UCSD-AML1 (cell line): ENCODE results near the gene OR51I2.

Experiments used
- DNase-seq: peaks from one replicate; lab custom pipeline; 2025; ENCODE audit not compliant: unreplicated experiment; lab: John Stamatoyannopoulos, UW

The OR51I2 gene

DNA sequence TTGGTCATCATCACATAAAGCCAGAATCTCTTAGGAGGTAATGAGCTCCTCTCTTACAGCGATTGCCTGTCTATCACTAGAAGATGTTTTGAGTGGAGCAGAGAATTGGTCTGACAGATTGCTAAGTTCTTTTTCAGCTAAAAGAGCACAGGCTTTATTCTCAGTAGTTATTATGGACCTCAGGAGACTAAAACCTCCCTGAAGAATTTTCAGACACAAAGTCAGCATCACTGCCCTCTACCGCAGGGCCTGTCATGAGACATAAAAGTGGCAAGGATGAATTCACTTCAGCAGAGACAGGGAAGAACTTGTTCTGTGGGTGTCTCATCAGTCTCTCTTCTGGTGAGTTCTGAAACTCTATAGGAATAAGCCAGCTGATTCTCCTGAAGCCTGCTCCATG, at the start of gene OR51I2:
TSS of gene OR51I2 (plus strand) at position 301 of the 400 bp plus-strand sequence. CDS start 4,166 bp downstream, outside the sequence.
- DNase-seq, result no peak

- no peak for DNase-seq
Observed at GRCh38 chr11:5405173-5405572, 44.0 kb upstream of the OR51I2 start.

GRCh38 chr11:5420993-5421392, 28.1 kb upstream of the OR51I2 start:
- no peak for DNase-seq

DNA sequence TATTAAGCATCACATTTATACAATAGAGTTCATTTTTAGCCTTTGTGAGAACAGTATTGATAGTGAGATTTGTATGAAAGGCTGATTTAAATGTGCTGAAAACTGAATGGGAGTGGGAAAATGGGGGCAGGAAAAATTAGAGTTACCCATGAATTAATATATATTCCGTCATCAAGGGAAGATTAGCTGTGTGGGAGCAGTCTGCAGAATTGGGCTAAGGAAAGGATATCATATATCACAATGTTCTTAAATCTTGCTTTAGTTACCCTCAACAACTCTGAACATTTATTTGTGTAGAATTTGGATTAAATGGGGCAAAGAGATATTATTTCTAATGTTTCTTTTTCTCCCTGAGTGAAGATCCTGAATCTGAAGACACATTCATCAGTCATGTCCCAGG, 27.3 kb upstream of the OR51I2 start, which contains the start of gene OR51Q1:
TSS of gene OR51Q1 (plus strand) at position 301 of the 400 bp plus-strand sequence. CDS start at position 391, 90 bp downstream.
- no peak for DNase-seq

DNA sequence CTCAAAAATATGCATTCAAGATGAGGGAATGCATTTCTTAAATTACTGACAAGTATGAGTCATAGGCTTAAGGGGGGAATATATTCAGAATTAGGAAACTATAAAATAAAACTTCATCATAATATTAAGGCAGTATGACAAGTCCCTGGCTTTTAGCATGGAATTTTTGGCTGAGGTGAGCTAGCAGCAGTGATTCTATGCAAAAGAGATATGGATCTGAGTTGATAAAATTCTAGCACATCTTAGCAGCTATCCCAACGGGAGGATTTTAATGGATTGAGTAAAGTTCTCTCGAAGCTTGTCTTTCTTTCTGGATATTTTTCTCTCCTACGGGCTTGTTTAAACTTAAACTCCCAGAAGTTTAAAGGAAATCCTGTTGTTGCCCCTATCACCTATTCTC, 26.0 kb upstream of the OR51I2 start:
- no peak for DNase-seq

- no peak for DNase-seq
Observed at GRCh38 chr11:5441414-5441813, 7.7 kb upstream of the OR51I2 start, which contains the start of gene OR51I1. OR51I1 (minus strand) TSS chr11:5441514; CDS start chr11:5441514, 0 bp downstream.

- no peak for DNase-seq
Observed at GRCh38 chr11:5443835-5444393, 5.2 kb upstream of the OR51I2 start.

GRCh38 chr11:5449432-5449831, 309 bp downstream of the OR51I2 start:
- no peak for DNase-seq

- no peak for DNase-seq
Observed at GRCh38 chr11:5460983-5461621, 12.0 kb downstream of the OR51I2 start.

GRCh38 chr11:5467527-5467926, 18.4 kb downstream of the OR51I2 start:
- DNase-seq, result no peak

- no peak for DNase-seq
Observed at GRCh38 chr11:5473921-5474320, 24.8 kb downstream of the OR51I2 start.

- no peak for DNase-seq
Observed at GRCh38 chr11:5476186-5476819, 27.2 kb downstream of the OR51I2 start.

DNA sequence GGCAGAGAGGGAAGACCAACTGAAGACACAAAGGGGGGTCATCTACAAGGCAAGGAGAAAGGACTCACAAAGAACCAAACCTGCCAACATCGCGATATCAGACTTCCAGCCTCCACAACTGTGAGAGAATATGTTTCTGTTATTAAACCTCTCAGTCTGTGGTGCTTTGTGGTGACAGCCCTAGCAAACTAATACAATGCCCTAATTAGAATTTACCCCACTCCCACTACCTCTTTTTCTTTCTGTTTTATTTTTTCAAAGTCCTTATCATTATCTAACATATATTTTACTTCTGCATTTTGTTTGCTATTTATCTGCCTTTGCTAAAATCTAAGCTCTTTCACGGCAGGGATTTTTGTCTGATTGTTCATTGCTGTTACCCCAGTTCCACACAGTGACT, 36.9 kb downstream of the OR51I2 start:
- no peak for DNase-seq

DNA sequence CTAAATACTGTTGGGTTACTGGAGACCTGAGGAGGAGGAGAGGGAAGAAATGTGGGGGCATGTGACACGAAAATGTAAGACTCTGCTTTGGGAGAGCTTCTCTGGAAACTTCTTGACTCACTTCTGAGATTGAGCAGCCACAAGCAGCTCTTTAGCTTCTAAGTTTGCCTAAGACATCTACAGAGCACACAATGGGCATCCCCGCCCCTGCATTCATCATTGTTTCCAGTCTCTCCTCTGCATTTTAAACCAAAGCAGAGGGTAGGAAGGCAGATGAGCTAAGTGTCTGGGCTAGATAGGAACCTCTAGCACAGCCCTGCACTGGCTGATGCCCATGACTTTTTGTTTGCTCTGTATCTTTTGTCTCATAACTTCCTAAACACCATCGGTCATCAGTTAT, 37.3 kb downstream of the OR51I2 start:
- DNase-seq, result no peak

- no peak for DNase-seq
Observed at GRCh38 chr11:5488385-5488784, 39.3 kb downstream of the OR51I2 start, which contains the start of gene OR52D1. OR52D1 (plus strand) TSS chr11:5488685; CDS start chr11:5488707, 22 bp downstream.

- no peak for DNase-seq
Observed at GRCh38 chr11:5488798-5489399, 39.8 kb downstream of the OR51I2 start.

- no peak for DNase-seq
Observed at GRCh38 chr11:5489576-5490357, 40.6 kb downstream of the OR51I2 start.

DNA sequence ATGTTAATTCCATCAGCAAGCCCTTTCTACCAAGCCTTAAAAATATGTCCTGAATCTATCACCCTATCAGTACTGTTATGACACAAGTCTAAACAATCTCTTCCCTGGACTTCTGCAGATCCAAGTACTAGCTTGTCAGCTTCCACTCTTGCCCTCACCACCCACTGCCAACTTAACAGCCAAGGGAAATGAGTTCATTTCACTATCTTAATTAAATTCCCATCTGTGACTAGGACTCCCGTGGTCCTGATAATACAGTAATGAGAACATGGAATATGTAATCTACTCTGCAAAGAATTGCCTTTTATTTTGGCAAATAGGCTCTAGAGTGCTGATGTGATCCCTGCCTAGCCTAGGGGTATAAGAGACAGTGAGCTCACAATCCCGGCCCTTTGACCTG, 50.5 kb downstream of the OR51I2 start:
- no peak for DNase-seq

DNA sequence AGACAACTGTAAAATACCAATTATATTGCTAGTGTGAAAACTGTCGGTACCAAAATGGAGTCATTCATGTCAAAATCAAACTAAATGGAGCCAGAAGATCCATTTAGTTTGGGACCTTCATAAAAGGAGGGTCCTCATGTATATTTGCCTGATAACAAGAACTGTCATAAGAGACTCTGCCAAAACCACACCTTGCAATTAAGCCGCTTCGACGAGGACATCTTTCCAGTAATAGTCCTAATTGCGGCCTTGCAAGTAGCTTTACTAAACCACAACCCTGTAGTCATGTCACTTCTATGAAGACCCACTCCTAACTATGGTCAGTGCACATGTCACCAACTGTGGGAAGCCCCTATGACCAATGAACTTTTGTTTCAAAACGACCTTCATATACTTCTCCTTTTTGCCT, 51.3 kb downstream of the OR51I2 start:
- DNase-seq, result no peak

DNA sequence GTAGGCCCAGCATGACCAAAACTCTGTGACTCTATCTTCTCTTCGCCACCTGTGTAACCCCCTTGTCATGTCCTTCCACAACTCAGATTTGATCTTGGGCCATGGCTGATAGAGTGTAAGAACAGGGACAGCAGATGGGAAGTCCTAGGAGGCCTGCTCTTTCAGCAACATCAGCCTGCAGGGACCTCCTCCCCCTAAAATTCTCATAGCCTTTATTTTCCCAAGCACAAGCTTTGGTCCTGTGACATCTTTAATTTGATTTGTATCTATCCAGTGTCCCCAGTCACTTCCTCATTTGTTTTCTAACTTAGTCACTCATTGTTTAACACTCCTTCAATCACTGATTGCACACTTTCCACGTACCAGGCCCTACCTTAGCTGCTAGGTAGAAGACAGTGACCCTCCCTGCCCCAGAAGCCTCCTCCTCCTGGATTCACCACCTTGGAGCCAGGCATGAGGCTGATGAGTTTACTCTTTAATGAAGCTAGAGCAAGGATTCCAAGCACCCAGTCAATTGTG, 55.3 kb downstream of the OR51I2 start:
- no peak for DNase-seq
